ENCODE data around the gene HIPK3.
"Not testable (repeated sequence)": the region's sequence is repeated elsewhere in the genome, so short reads cannot be mapped to it uniquely, and the experiment has no call there.

Gene HIPK3

GRCh38 chr11:33214767-33215166, 42.4 kb upstream of the HIPK3 start:
- no peak overlapping the region for H3K4me3 ChIP-seq (ENCODE audit: low read depth, low read length)
- no peak for TF ChIP-seq CTCF (IDR thresholded peaks at IDR 0.05; ENCODE audit: control insufficient read depth, extremely low read depth, insufficient read depth)
- DNase-seq (ENCODE audit: low read depth): no peak

DNA sequence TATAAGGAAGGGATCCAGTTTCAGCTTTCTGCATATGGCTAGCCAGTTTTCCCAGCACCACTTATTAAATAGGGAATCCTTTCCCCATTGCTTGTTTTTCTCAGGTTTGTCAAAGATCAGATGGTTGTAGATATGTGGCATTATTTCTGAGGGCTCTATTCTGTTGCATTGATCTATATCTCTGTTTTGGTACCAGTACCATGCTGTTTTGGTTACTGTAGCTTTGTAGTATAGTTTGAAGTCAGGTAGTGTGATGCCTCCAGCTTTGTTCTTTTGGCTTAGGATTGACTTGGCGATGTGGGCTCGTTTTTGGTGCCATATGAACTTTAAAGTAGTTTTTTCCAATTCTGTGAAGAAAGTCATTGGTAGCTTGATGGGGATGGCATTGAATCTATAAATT, 40.5 kb upstream of the HIPK3 start:
- not testable (repeated sequence) for DNase-seq (ENCODE audit: low read depth); H3K4me3 ChIP-seq (ENCODE audit: low read depth, low read length)

DNA sequence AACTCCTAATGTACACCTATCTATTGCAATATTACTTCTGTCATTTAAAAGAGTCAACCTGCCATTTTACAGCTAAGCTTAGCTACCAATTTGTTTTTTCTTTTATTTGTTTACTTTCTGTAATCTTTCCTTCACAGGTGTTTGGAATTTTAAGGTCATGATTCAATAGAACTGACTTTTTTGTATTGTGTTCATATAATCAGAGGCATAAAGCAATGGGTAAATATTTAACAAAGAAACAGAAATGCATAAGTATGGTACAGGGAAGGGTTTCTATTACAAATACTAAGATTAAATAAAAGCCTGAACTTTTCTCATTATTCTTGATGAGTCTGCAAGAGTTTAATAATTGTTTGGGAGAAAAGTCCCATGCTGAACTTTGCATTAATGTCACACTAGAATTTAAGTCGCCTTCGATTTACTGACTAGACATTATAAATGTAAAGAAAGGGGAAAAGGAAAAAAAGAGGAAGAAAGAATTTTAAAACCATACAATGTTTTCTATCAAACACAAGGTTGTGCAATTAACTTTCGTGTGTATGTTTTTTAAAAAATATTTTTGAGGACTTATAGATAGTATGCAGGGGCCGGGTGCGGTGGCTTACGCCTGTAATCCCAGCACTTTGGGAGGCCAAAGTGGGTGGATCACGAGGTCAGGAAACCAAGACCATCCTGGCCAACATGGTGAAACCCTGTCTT, 35.0 kb upstream of the HIPK3 start:
- no peak for DNase-seq (ENCODE audit: low read depth)
- no peak for TF ChIP-seq CTCF (IDR thresholded peaks at IDR 0.05; ENCODE audit: control insufficient read depth, extremely low read depth, insufficient read depth)
- no peak overlapping the region for H3K4me3 ChIP-seq (ENCODE audit: low read depth, low read length)

DNA sequence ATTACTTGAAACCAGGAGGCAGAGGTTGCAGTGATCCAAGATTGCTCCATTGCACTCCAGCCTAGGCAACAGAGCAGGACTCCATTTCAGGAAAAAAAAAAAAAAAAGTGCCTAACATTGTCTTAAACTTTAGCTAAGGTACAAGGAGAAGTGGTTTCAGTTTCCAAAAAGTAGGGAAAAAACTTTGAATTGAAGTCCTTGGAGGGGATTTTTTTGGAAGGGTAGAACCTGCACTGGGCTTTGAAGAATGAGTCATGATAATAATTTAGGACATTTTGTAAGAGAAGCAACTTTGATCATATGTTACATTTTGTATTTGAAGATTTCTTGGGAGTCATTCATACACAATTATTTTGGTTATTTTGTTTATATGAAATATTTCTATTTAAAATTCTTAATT, 31.8 kb upstream of the HIPK3 start:
- H3K4me3 ChIP-seq (ENCODE audit: low read depth, low read length): no peak overlapping the region
- DNase-seq (ENCODE audit: low read depth): no peak
- TF ChIP-seq CTCF (IDR thresholded peaks at IDR 0.05; ENCODE audit: control insufficient read depth, extremely low read depth, insufficient read depth): no peak

GRCh38 chr11:33227578-33228261, 29.5 kb upstream of the HIPK3 start:
- no peak overlapping the region for H3K4me3 ChIP-seq (ENCODE audit: low read depth, low read length)
- no peak for TF ChIP-seq CTCF (IDR thresholded peaks at IDR 0.05; ENCODE audit: control insufficient read depth, extremely low read depth, insufficient read depth)
- peak; percentile 13 for DNase-seq (ENCODE audit: low read depth)

DNA sequence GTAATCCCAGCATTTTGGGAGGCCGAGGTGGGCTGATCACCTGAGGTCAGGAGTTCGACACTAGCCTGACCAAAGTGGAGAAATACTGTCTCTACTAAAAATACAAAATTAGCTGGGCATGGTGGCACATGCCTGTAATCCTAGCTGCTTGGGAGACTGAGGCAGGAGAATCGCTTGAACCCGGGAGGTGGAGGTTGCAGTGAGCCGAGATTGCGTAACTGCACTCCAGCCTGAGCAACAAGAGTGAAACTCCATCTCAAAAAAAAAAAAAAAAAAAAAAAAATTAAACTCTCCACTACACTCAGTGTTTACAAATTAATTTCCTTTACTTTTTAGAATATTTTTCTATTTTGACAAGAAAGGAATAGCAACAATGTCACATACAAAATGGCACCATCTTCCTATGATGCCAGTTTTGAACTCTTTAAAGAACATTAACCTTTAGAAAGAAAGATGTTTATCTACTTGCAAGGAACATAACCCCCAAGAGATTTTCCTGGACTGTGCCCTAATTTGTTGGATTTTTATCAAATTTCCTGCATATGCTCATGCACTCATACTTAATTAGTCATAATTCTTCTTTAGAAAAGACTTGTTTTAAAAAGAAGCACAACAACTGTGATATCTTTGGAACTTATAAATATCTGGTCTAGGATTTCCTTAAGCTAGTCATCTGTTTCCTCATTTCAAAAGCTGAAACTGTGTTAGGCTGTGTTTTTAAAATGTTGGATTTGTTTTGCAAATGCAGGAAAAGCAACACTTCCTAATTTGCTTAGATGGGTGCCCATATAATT, 22.6 kb upstream of the HIPK3 start:
- no peak for TF ChIP-seq CTCF (IDR thresholded peaks at IDR 0.05; ENCODE audit: control insufficient read depth, extremely low read depth, insufficient read depth)
- no peak for DNase-seq (ENCODE audit: low read depth)
- H3K4me3 ChIP-seq (ENCODE audit: low read depth, low read length): no peak overlapping the region

- H3K4me3 ChIP-seq (ENCODE audit: low read depth, low read length): no peak overlapping the region
- TF ChIP-seq CTCF (IDR thresholded peaks at IDR 0.05; ENCODE audit: control insufficient read depth, extremely low read depth, insufficient read depth): no peak
- DNase-seq (ENCODE audit: low read depth): no peak
Observed at GRCh38 chr11:33237039-33237597, 20.1 kb upstream of the HIPK3 start.
